D721Med (cell line): Measurements from ENCODE around the gene PAX8.

Experiments
- DNase-seq: peaks from one replicate; pipeline ENCODE4 v3.0.0; 2011; ENCODE audit warnings: low spot score; ENCODE audit not compliant: insufficient read length
- FAIRE-seq: peaks from 2 replicates; lab custom pipeline; 2011; peaks lifted over from hg19 to GRCh38; lab: Jason Lieb, UNC
- CTCF ChIP-seq: IDR thresholded peaks from 2 replicates; pipeline ENCODE4 v1.5.1; 2012; ENCODE audit warnings: mild to moderate bottlenecking, control low read depth; ENCODE audit not compliant: insufficient read depth; ENCODE audit errors: missing control alignments

PAX8 gene

GRCh38 chr2:113219092-113219441, 59.7 kb downstream of the PAX8 start:
- TF ChIP-seq CTCF, result no peak
- no peak for FAIRE-seq

GRCh38 chr2:113218283-113219091, 60.2 kb downstream of the PAX8 start:
- no peak for TF ChIP-seq CTCF
- no peak for FAIRE-seq
- no peak for DNase-seq

More at GRCh38 chr2:113219092-113219441, 59.7 kb downstream of the PAX8 start:
- no peak for DNase-seq

- no peak for TF ChIP-seq CTCF
- DNase-seq (no peak), FAIRE-seq (no peak)
Observed at GRCh38 chr2:113217455-113218282, 61.1 kb downstream of the PAX8 start.

- FAIRE-seq (no peak), DNase-seq (no peak)
- TF ChIP-seq CTCF, result no peak
Observed at GRCh38 chr2:113216891-113217454, 61.7 kb downstream of the PAX8 start.

GRCh38 chr2:113216321-113216720, 62.4 kb downstream of the PAX8 start:
- DNase-seq, result no peak
- no peak for FAIRE-seq
- TF ChIP-seq CTCF, result no peak

GRCh38 chr2:113215056-113215455, 63.7 kb downstream of the PAX8 start:
- DNase-seq (no peak), FAIRE-seq (no peak)
- TF ChIP-seq CTCF, result no peak

GRCh38 chr2:113214141-113214540, 64.6 kb downstream of the PAX8 start:
- FAIRE-seq (no peak), DNase-seq (no peak)
- TF ChIP-seq CTCF, result no peak
